HG02798 (cell line): ENCODE measurements around the gene WDR43.

Source experiments
- ATAC-seq: cut with Tn5 transposase; IDR thresholded peaks from one replicate; pipeline ENCODE4 v1.9.1; 2021; ENCODE audit warnings: mild to moderate bottlenecking; ENCODE audit not compliant: unreplicated experiment, poor library complexity

Gene WDR43

DNA sequence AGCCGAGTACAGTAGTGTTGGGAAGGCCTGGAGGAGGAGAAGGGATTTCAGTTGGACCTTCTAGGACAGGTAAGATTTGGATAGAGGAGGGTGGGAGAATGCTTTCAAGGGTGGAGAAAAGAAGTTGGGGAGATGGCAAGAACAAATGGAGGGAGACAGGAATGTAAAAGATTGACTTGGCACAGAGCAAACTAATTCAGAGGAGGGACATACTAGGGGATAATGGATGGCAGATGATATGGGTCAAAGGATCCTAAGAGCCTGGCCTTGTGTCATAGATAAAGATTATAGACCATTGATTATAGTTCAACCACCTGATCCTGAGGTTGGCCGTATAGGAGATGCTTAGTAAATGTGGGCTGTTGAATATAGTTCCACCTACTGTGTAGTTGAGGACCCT is 12.4 kb downstream of the WDR43 start:
- ATAC-seq, result no peak

DNA sequence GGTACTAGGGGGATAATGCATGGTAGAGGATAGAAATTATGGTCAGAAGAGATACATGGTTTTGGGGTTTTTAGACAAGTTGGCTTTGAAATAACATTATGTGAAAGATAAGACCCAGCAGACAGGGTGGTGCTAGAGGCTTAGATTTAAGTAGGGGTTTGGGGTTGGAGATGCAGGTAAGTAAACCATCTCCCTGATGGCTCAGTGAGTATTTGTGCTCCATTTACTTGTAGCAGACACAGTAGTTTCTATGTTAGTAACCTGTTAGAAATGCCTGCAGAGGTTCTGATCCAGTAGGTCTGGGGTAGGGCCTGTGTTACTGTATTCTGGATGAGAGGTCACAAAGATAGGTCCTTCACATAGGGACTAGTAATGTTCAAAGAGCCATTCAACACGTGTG is 13.7 kb downstream of the WDR43 start:
- ATAC-seq, result no peak

DNA sequence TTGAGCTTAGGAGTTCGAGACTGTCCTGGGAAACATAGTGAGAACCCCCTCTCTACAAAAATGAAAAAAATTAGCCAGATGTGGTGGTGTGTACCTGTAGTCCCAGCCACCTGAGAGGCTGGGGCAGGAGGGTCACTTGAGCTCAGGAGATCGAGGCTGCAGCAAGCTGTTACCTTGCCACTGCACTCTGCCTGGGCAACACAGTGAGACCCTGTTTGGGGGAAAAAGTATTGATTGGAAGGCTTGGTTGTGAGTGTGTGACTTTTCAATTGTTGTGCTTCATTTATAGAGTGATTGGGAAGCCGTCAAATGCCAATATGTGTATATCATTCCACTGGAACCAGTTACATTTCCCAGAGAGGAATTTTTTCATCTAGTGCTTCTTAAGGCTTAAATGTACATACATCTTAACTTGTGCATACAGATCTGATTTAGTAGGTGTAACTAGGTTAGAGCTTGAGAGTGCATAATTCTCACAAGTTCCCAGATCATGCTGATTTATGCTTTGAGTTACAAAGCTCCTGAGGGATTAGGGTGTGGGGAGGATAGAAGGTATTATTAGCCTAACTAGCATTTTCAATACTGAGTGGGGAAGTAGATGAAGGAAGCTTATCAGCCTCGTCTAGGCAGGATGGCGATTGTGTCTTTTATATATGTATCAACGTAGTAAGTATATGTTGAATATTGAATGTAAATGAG is 15.3 kb downstream of the WDR43 start:
- ATAC-seq, result no peak

DNA sequence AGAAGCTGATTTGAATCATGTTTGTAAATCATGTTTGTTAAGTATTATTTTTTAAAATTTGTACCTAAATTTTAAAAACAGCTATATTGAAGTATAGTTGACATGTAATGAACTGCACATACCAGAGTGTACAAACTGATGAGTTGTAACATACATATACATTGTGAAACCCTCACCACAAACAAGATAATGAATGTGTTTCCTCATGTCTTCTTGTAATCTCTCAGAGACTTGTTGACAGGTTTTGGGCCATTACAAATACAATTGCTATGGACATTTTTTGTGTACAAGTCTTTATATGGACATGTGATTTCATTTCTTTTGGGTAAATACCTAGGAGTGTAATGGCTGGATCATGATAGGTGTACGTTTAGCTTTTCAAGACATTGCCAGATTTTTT is 21.5 kb downstream of the WDR43 start:
- no peak for ATAC-seq

- ATAC-seq, result no peak
These were observed 32.4 kb downstream of the WDR43 start for GRCh38 chr2:28926847-28927246.

DNA sequence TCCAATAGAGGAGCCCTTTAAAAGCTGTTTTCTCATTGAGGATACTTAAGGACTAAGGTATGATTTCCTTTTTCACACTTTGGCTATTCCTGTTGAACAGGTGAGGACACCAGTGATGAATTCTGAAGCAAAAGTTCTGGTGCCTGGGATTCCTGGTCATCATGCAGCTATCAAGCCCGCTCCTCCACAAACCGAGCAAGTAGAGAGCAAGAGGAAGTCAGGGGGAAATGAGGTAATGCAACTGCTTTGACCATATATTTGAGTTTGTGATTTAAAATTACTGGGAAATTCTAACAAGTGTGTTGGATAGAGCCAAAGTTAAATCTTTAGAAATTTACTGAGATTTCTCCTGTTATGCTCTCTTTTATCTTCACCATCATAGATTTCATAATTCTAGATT is 33.0 kb downstream of the WDR43 start:
- no peak for ATAC-seq

GRCh38 chr2:28927878-28928277 is 33.4 kb downstream of the WDR43 start:
- ATAC-seq, result no peak

- no peak for ATAC-seq
These were observed 35.1 kb downstream of the WDR43 start for GRCh38 chr2:28929581-28929980.

DNA sequence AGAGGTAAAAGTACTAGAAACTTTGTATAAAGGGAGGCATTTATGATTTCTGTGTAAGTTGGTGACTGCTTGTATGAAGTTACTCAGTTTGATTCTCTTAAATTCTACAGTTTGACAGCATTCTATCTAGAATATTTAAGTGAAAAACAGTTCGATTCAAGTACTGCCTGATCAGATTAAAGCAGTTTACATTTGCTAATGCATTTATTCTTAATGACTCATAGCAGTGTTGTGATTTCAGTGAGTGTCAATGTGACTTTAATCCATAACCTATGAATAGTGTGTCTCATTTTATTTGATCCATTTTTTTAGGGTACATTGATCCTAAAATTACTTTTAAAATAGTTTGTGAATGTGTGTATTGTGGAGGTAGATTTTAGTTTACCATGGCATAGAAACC is 35.7 kb downstream of the WDR43 start:
- no peak for ATAC-seq

DNA sequence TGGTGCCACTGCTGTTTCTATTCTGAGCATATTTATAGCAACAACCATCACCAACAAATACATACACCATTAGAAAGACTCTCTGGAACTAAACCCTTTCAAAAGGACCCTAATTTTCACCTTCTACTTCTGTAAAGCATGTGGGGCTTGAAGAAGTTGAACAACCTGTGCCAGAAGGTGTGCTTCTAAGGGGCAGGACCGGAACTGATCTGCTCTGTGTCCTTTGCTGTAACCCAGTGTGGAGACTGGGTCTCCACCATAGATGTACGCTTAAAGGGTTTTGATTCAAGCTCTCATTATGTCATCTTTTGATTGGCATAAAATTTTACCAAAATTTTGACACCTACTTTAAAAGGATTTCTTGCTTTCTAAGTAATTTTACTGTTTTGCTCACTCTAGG is 40.3 kb downstream of the WDR43 start:
- no peak for ATAC-seq

DNA sequence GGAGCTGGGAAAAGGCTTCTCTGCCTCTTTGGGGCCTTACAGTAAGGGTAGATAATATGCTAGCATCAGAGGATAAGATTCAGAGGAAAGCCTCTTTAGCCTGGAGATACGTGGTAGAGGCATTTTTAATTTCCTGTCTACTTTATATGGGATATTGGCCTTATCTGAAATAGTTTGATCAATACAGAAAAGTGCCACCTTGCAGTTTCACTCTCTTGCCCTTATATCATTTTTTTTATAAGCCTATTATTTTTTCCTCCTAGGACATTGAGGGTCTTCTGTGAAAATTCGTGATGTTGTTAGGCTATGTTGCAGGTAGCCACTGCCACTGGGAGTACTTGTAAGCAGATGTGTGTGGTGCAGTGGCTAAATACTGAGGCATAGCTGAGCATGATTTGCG is 46.5 kb downstream of the WDR43 start:
- no peak for ATAC-seq

- no peak for ATAC-seq
These were observed 50.2 kb downstream of the WDR43 start for GRCh38 chr2:28944535-28945248.

- no peak for ATAC-seq
These were observed 53.7 kb downstream of the WDR43 start for GRCh38 chr2:28948160-28948559.

DNA sequence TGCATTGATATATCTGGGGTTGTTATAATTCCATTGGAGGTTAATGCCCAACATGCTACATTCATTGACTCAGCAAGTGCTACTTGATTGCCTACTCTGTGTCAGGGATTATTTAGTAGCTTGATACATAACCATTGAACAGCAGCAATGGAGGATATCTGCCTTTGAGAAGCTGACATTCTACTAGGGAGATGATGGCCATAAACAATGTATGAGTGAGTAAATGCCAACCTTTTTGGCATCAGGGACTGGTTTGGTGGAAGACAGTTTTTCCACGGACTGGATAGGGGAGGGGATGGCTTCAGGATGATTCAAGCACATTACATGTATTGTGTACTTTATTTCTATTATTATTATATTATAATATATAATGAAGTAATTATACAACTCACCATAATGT is 54.7 kb downstream of the WDR43 start:
- ATAC-seq, result no peak

GRCh38 chr2:28949617-28950305 is 55.3 kb downstream of the WDR43 start:
- ATAC-seq, result no peak

- ATAC-seq, result no peak
These were observed 56.6 kb downstream of the WDR43 start for GRCh38 chr2:28950941-28951630.

DNA sequence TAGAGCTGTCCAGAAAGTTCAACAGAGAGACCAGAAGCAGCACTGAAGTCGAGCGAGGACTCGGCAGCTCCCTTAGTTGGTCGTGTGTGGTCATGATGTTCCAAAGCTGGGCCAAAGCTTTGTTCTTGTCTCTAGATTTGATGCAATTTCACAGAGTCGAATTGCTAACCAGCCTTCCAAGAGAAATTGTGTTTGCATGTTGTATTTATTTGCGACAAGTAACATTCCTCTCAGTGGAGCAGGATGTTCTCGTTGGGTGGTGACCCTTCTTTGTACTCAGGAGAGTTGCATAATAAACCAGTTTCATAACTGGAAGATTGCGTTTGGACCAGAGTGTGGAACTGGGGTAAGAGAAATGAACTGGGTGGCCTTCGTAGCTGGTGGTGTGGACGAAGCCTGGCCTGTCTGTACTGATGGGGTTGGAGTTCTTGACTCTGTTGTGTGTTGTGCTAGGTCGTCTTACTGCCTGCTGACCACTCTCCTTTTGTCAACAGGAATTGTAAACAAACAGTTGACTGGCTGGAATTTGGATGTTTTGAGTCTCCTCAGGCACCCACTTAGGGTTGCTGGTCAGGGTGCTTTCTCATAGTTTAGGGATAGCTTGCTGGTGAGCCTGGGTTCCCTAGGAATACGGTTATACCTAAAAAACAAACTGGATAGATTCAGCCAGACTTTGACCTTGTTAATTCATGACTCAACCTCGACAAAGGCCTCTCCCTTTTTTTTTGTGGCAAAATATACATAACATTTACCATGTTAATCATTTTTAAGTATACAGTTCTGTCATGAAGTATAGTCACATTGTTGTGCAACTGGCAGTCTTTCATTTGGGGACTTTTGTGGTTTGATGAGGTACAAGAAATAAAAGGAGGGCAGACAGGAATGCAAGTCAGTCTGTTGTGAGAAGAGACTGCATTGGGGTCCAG is 57.7 kb downstream of the WDR43 start:
- ATAC-seq, result no peak

- no peak for ATAC-seq
These were observed 58.4 kb downstream of the WDR43 start for GRCh38 chr2:28952836-28953211.

- ATAC-seq, result no peak
These were observed 61.0 kb downstream of the WDR43 start for GRCh38 chr2:28955467-28955866.

DNA sequence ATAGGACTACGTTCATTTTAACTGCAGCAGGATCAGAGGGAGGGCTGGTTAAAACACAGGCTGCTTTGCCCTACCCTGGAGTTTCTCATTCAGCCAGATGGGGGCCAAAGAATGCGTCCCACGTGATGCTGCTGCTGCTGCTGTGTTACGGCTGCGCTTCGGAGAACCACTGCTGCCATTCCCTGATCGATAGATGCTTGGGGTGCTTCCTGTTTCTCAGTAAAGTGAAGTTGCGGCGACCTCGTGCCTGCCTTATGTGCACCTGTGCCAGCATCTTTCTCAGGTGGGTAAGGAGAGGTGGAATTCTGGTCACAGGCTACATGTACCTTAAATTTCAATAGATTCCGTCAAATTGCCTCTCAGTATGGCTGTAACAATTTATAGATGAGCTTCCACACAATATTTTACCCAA is 62.0 kb downstream of the WDR43 start:
- ATAC-seq, result no peak
